ENCODE results near the gene ST6GALNAC6. TPM values are rescaled to one million over a fixed set of nuclear protein-coding genes. Genes with fewer than 3 reads are reported as not detected.

ST6GALNAC6 gene
- total and polyA plus RNA-seq, 2 of the 8 experiments (the other 6 are each of a cell fraction or from before 2014, with no cell fraction given), result 43.7 to 64.4 TPM

GRCh38 chr9:127884427-127884911 lies 14.9 kb downstream of the ST6GALNAC6 start (continued):
- TF ChIP-seq CTCF (IDR thresholded peaks at IDR 0.05; ENCODE audit: control extremely low read depth in 1 of 3, insufficient read depth in 1 of 3, low read depth in 1 of 3, low read length in 3 of 3) (no peak), CBX8 (IDR thresholded peaks at IDR 0.05; ENCODE audit: borderline replicate concordance, low read depth, low read length) (no peak), CHD1 (IDR thresholded peaks at IDR 0.05; ENCODE audit: low read depth, low read length) (no peak)
